OCI-LY7 (cell line): ENCODE results near the gene SELENOT. TPM values are rescaled to one million over a fixed set of nuclear protein-coding genes. Genes with fewer than 3 reads are reported as not detected.

Source experiments
- BruUV-seq: library from RNA; stranded (reverse); fragments of 400-500 nt; replicated peaks from 2 replicates; lab custom pipeline; 2021; lab: Mats Ljungman, UMichigan
- CTCF ChIA-PET: fragments of 300-600 bp; sonication (Branson Sonifier 250); formaldehyde crosslinking; loops from one replicate; lab custom pipeline; 2022; ENCODE audit warnings: antibody characterized with exemption; ENCODE audit not compliant: unreplicated experiment; lab: Charles Lee
- POLR2A ChIA-PET: fragments of 300-600 bp; sonication (Branson Sonifier 250); formaldehyde crosslinking; loops from one replicate; lab custom pipeline; 2022; ENCODE audit warnings: antibody characterized with exemption; lab: Charles Lee
- DNase-seq: peaks from one replicate; pipeline ENCODE4 v3.0.0-alpha.2; 2015; ENCODE audit warnings: low spot score
- H2AFZ ChIP-seq: fragments of 200-600 bp; sonication (generic), shearing (Covaris generic); 2 replicates; pipeline ENCODE4 v1.6.1; 2014; ENCODE audit warnings: mild to moderate bottlenecking, antibody characterized with exemption, low read length, moderate library complexity
- H3K27ac ChIP-seq: fragments of 200-600 bp; sonication (generic); 2 replicates; pipeline ENCODE4 v1.5.1; 2014; ENCODE audit warnings: mixed run types, low read depth, mild to moderate bottlenecking, moderate library complexity, low read length, inconsistent platforms; ENCODE audit not compliant: poor library complexity, severe bottlenecking
- H3K36me3 ChIP-seq: fragments of 200-600 bp; sonication (generic); 2 replicates; pipeline ENCODE4 v1.6.1; 2014; ENCODE audit warnings: mild to moderate bottlenecking, antibody characterized with exemption, low read length, moderate library complexity, mixed read lengths; ENCODE audit not compliant: insufficient read depth
- H3K4me1 ChIP-seq: fragments of 200-600 bp; sonication (generic); 2 replicates; pipeline ENCODE4 v1.5.1; 2014; ENCODE audit warnings: mild to moderate bottlenecking, low read length; ENCODE audit not compliant: insufficient read depth, poor library complexity, severe bottlenecking
- H3K4me2 ChIP-seq: fragments of 200-600 bp; sonication (generic); 2 replicates; pipeline ENCODE4 v1.6.1; 2014; ENCODE audit warnings: mild to moderate bottlenecking, low read length
- H3K4me3 ChIP-seq: fragments of 200-600 bp; sonication (generic); 2 replicates; pipeline ENCODE4 v1.5.1; 2014; ENCODE audit warnings: mild to moderate bottlenecking, low read depth, low read length; ENCODE audit not compliant: poor library complexity, severe bottlenecking
- H3K79me2 ChIP-seq: fragments of 200-600 bp; sonication (generic); 2 replicates; pipeline ENCODE4 v1.6.1; 2016; ENCODE audit warnings: low read depth, mild to moderate bottlenecking, low read length, moderate library complexity, mixed read lengths; ENCODE audit not compliant: insufficient read depth
- H3K9me2 ChIP-seq: fragments of 200-600 bp; sonication (generic); 2 replicates; pipeline ENCODE4 v1.6.1; 2016; ENCODE audit warnings: mild to moderate bottlenecking, low read length, mixed read lengths; ENCODE audit not compliant: insufficient read depth
- H3K9me3 ChIP-seq: fragments of 200-600 bp; sonication (generic); 2 replicates; pipeline ENCODE4 v1.6.1; 2014; ENCODE audit warnings: mild to moderate bottlenecking, mixed run types, low read length, mixed read lengths
- H4K20me1 ChIP-seq: fragments of 200-600 bp; sonication (generic); 2 replicates; pipeline ENCODE4 v1.6.1; 2014; ENCODE audit warnings: mild to moderate bottlenecking, antibody characterized with exemption, low read length, moderate library complexity, mixed read lengths; ENCODE audit not compliant: insufficient read depth
- CTCF ChIP-seq: fragments of 200-600 bp; sonication (generic); conservative IDR thresholded peaks from 2 replicates; pipeline ENCODE4 v1.5.1; 2014; ENCODE audit warnings: mild to moderate bottlenecking, antibody characterized with exemption, low read length, moderate library complexity, mixed read lengths
- EZH2phosphoT487 ChIP-seq: fragments of 200-600 bp; sonication (generic); IDR thresholded peaks from 2 replicates; pipeline ENCODE4 v1.6.1; 2018; ENCODE audit warnings: low read depth, borderline replicate concordance, mild to moderate bottlenecking, mixed run types, antibody characterized with exemption, low read length, moderate library complexity, mixed read lengths
- intact Hi-C: fragments of 100-400 bp; cut with micrococcal nuclease; formaldehyde crosslinking; loops from one replicate; pipeline ENCODE4 v1.10.0; 2022; ENCODE audit not compliant: unreplicated experiment
- total RNA-seq, 2 experiments: library from RNA; depleted of rRNA in 1 of 2; stranded (reverse); fragments of >200 nt in 1 of 2; shearing (Covaris generic) in 1 of 2; gene quantifications; 2 replicates each; pipeline ENCODE4 v1.2.3, GENCODE V29; 2014 to 2022

Gene SELENOT
- total RNA-seq, 2 experiments from 2014 or later, result 60.7 to 71.8 TPM

GRCh38 chr3:150556792-150557191, 46.3 kb upstream of the SELENOT start:
- intact Hi-C loops, result no loop called here
- BruUV-seq, result no TSS peak
- H4K20me1 ChIP-seq, result peaks cover 7% of the 10 kb centered on the region; the same call in 1 of the 2 replicates
- POLR2A ChIA-PET, result interaction anchor here (0.6 to 2.3 kb wide), 11 partner anchors 9 to 650 kb away, joined by 3 to 8 read pairs (median 4); partner anchors contain the start of genes EIF2A, SELENOT and SERP1
- CTCF ChIA-PET, result no interaction called here
- H3K9me2 ChIP-seq, result no peaks in the 10 kb centered on the region
- peaks cover 78% of the 10 kb centered on the region for H3K79me2 ChIP-seq
- peaks cover 97% of the 10 kb centered on the region for H3K36me3 ChIP-seq
- no peak overlapping the region for H2AFZ ChIP-seq
- TF ChIP-seq CTCF, result no peak
- no peak for TF ChIP-seq EZH2phosphoT487
- no peaks in the 10 kb centered on the region for H3K4me1 ChIP-seq
- DNase-seq, result no peak
- no peaks in the 10 kb centered on the region for H3K9me3 ChIP-seq
- no peak overlapping the region for H3K4me3 ChIP-seq
- H3K27ac ChIP-seq, result no peak overlapping the region
- no peak overlapping the region for H3K4me2 ChIP-seq

GRCh38 chr3:150557725-150558124, 45.4 kb upstream of the SELENOT start:
- Histone ChIP-seq H3K79me2 (peaks cover 69% of the 10 kb centered on the region), H3K4me2 (no peak overlapping the region), H3K9me2 (no peaks in the 10 kb centered on the region), H3K4me3 (no peak overlapping the region), H3K27ac (no peak overlapping the region), H3K4me1 (no peaks in the 10 kb centered on the region), H4K20me1 (peaks cover 7% of the 10 kb centered on the region; the same call in 1 of the 2 replicates), H2AFZ (no peak overlapping the region), H3K36me3 (peaks cover 97% of the 10 kb centered on the region), H3K9me3 (no peaks in the 10 kb centered on the region)
- ChIA-PET CTCF (no interaction called here), POLR2A (interaction anchor here (0.7 to 2.3 kb wide), 7 partner anchors 9 to 232 kb away, joined by 3 to 8 read pairs (median 5); partner anchors contain the start of gene SELENOT)
- DNase-seq, result no peak
- TF ChIP-seq CTCF (no peak), EZH2phosphoT487 (no peak)
- intact Hi-C loops, result no loop called here
- no TSS peak for BruUV-seq

- DNase-seq, result no peak
- Histone ChIP-seq H3K27ac (no peak overlapping the region), H4K20me1 (0 out of 2 replicates have a peak, but pooled peaks cover 6% of the 10 kb centered on the region), H3K9me3 (no peaks in the 10 kb centered on the region), H3K4me2 (no peak overlapping the region), H2AFZ (no peak overlapping the region), H3K36me3 (peaks cover 95% of the 10 kb centered on the region), H3K4me3 (no peak overlapping the region), H3K9me2 (no peaks in the 10 kb centered on the region), H3K79me2 (peaks cover 23% of the 10 kb centered on the region; the same call in 1 of the 2 replicates), H3K4me1 (no peaks in the 10 kb centered on the region)
- POLR2A ChIA-PET, result interaction anchor here (0.5 to 0.8 kb wide), 3 partner anchors 8 to 149 kb away, joined by 3 to 4 read pairs (median 3); no protein-coding TSS in a partner anchor
- intact Hi-C loops, result no loop called here
- CTCF ChIA-PET, result no interaction called here
- TF ChIP-seq CTCF, result no peak
- no TSS peak for BruUV-seq
Observed at GRCh38 chr3:150564243-150564642, 38.9 kb upstream of the SELENOT start.
